C4-2B (cell line): ENCODE measurements around the gene SH2D1A.

ENCODE experiments used
- CTCF ChIP-seq: fragments of 450-650 bp; conservative IDR thresholded peaks from 2 replicates; pipeline ENCODE4 v1.5.1; 2017; ENCODE audit warnings: mild to moderate bottlenecking
- ZFX ChIP-seq: fragments of 450-650 bp; IDR thresholded peaks from 2 replicates; pipeline ENCODE4 v1.6.1; 2017

GRCh38 chrX:124300405-124300804, 46.0 kb upstream of the SH2D1A start:
- TF ChIP-seq CTCF: no peak
- TF ChIP-seq ZFX: no peak
